ENCODE results near the gene TP53RK.

- no peak for TF ChIP-seq MZF1 (tag by site-specific recombination; IDR thresholded peaks at IDR 0.05; ENCODE audit: borderline replicate concordance)
- TF ChIP-seq ELK4 (IDR thresholded peaks at IDR 0.05; ENCODE audit: borderline replicate concordance, low read depth, low read length), result no peak
These were observed 30.8 kb upstream of the TP53RK start for GRCh38 chr20:46720019-46720418.
